Progenitor cell of endocrine pancreas (in vitro differentiated cells): ENCODE results near the gene SLMAP. TPM values are rescaled to one million over a fixed set of nuclear protein-coding genes. Genes with fewer than 3 reads are reported as not detected.

Experiments used
- DNase-seq: peaks from one replicate; pipeline ENCODE4 v3.0.0; 2021; ENCODE audit warnings: low spot score; ENCODE audit not compliant: unreplicated experiment
- H3K27ac Mint-ChIP-seq: 2 replicates; pipeline ENCODE4 v1.8.0; 2021; ENCODE audit warnings: mild to moderate bottlenecking, moderate library complexity, mixed read lengths
- H3K27me3 Mint-ChIP-seq: 2 replicates; pipeline ENCODE4 v1.8.0; 2021; ENCODE audit warnings: mixed read lengths
- H3K36me3 Mint-ChIP-seq: 2 replicates; pipeline ENCODE4 v1.8.0; 2022; ENCODE audit warnings: mixed read lengths; ENCODE audit not compliant: insufficient read depth
- H3K4me1 Mint-ChIP-seq: 2 replicates; pipeline ENCODE4 v1.8.0; 2021; ENCODE audit warnings: low read depth, mixed read lengths
- H3K4me3 Mint-ChIP-seq: 2 replicates; pipeline ENCODE4 v1.8.0; 2021; ENCODE audit warnings: low read depth, mild to moderate bottlenecking, moderate library complexity, mixed read lengths
- H3K9me3 Mint-ChIP-seq: 2 replicates; pipeline ENCODE4 v1.8.0; 2021; ENCODE audit warnings: low read depth, mixed read lengths
- total RNA-seq: library from RNA; stranded (reverse); gene quantifications from 2 replicates; pipeline ENCODE4 v1.2.1, GENCODE V29; 2021
- TF ChIP-seq, protein P1 (sequence below): fragments of 200-600 bp; sonication (generic); IDR thresholded peaks from one replicate; pipeline ENCODE4 v1.5.0; 2021; ENCODE audit warnings: antibody characterized with exemption, mild to moderate bottlenecking; ENCODE audit not compliant: unreplicated experiment

Gene SLMAP
- total RNA-seq, 1 donor from 2014 or later, result 65.8 TPM

DNA sequence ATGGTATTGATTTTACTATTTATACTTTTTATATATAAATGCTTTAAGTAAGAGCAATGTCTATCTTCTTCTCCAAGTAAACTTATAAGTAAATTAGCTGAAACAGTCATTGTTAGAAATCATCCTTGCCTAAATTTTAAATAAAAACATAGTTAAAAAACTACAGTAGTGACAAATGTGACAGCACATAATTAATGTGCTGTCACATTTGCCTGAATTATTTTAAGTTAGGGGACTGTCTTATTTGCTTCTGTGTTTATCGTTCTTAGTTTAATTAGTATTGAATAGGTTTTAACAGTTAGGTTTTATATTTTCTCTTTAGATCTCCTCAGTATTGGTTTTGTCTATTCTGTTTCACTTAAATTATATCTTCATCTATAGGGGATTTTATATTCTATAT, 36.1 kb downstream of the SLMAP start:
- no peak overlapping the region for H3K27ac Mint-ChIP-seq
- no peaks in the 10 kb centered on the region for H3K4me1 Mint-ChIP-seq
- no peak for DNase-seq
- TF ChIP-seq, protein P1, sequence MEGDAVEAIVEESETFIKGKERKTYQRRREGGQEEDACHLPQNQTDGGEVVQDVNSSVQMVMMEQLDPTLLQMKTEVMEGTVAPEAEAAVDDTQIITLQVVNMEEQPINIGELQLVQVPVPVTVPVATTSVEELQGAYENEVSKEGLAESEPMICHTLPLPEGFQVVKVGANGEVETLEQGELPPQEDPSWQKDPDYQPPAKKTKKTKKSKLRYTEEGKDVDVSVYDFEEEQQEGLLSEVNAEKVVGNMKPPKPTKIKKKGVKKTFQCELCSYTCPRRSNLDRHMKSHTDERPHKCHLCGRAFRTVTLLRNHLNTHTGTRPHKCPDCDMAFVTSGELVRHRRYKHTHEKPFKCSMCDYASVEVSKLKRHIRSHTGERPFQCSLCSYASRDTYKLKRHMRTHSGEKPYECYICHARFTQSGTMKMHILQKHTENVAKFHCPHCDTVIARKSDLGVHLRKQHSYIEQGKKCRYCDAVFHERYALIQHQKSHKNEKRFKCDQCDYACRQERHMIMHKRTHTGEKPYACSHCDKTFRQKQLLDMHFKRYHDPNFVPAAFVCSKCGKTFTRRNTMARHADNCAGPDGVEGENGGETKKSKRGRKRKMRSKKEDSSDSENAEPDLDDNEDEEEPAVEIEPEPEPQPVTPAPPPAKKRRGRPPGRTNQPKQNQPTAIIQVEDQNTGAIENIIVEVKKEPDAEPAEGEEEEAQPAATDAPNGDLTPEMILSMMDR, result no peak
- H3K4me3 Mint-ChIP-seq, result no peak overlapping the region
- H3K9me3 Mint-ChIP-seq, result no peaks in the 10 kb centered on the region
- peaks cover 2% of the 10 kb centered on the region for H3K36me3 Mint-ChIP-seq
- H3K27me3 Mint-ChIP-seq, result no peaks in the 10 kb centered on the region

DNA sequence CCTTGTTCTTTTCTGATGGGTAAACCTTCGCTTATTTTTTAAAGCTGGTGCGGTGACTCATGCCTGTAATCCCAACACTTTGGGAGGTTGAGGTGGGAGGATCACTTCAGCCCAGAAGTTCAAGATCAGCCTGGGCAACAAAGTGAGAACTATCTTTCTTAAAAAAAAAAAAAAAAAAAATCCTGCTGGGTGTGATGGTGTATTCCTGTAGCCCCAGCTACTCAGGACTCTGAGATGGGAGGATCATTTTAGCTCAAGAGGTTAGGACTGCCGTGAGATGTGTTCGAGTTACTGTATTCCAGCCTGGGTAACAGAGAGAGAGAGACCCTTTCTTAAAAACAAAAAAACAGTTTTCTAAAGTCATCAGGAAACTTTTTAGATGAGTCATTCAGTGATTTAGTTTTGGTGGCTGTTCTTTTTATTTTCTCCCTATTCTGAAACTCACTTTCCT, 37.7 kb downstream of the SLMAP start:
- H3K27me3 Mint-ChIP-seq, result no peaks in the 10 kb centered on the region
- H3K4me1 Mint-ChIP-seq, result peaks cover 11% of the 10 kb centered on the region
- H3K4me3 Mint-ChIP-seq, result no peak overlapping the region
- DNase-seq, result no peak
- no peaks in the 10 kb centered on the region for H3K9me3 Mint-ChIP-seq
- TF ChIP-seq, protein P1, result no peak
- H3K36me3 Mint-ChIP-seq, result peaks cover 2% of the 10 kb centered on the region
- H3K27ac Mint-ChIP-seq, result peak overlapping the region; percentile 56

DNA sequence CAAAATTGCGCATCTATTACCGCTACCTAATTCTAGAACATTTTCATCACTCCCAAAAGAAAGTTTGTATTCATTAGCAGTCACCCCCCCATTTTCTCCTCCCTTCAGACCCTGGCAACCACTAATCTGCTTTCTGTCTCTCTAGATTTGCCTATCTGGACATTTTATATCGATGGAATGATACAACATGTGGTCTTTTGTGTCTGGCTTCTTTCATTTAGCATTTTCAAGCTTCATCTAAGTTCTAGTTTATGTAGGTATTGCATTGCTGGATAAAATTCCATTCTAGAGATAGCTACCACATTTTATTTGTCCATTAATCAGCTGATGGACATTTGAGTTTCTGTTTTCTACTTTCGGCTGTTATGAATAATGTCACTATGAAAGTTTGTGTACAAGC, 38.4 kb downstream of the SLMAP start:
- no peak for DNase-seq
- no peaks in the 10 kb centered on the region for H3K27me3 Mint-ChIP-seq
- peaks cover 2% of the 10 kb centered on the region for H3K36me3 Mint-ChIP-seq
- TF ChIP-seq, protein P1, result no peak
- H3K4me3 Mint-ChIP-seq, result no peak overlapping the region
- no peaks in the 10 kb centered on the region for H3K9me3 Mint-ChIP-seq
- H3K4me1 Mint-ChIP-seq, result peaks cover 13% of the 10 kb centered on the region
- H3K27ac Mint-ChIP-seq, result peak overlapping the region; percentile 2

DNA sequence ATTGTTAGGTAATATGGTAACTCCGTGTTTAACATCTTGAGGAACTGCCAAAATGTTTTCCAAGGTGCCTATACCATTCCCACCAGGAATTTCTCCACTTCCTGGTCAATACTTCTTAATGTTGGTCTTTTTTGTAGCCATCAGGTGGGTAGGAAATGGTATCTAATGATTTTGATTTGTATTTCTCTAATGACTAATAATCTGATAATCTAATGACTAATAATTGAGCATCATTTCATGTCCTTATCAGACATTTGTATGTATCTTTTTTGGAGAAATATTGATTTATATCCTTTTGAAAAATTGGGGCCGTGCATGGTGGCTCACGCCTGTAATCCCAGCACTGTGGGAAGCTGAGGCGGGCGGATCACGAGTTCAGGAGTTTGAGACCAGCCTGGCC, 38.8 kb downstream of the SLMAP start:
- no peak for DNase-seq
- H3K36me3 Mint-ChIP-seq, result peaks cover 2% of the 10 kb centered on the region
- H3K4me1 Mint-ChIP-seq, result peaks cover 13% of the 10 kb centered on the region
- no peak overlapping the region for H3K27ac Mint-ChIP-seq
- H3K4me3 Mint-ChIP-seq, result no peak overlapping the region
- TF ChIP-seq, protein P1, result no peak
- H3K27me3 Mint-ChIP-seq, result no peaks in the 10 kb centered on the region
- no peaks in the 10 kb centered on the region for H3K9me3 Mint-ChIP-seq

DNA sequence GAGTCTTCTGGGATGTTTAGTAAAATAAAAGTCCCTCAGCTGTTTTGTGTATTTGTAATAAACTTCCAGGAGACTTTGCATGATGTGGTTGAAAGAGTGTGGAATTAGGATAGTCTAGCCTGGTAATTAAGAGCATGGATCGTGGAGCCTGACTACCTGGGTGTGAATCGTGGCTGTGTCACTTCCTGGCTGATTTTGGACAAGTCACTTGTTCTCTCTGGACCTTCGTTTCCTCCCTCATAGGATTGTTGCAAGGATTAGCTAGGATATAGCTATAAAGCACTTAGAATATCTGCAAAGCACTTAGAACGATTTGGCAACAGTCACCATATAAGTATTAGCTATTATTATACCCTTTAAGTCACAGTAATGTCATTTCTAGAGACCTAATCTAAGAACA, 40.2 kb downstream of the SLMAP start:
- no peaks in the 10 kb centered on the region for H3K9me3 Mint-ChIP-seq
- DNase-seq, result no peak

More for the DNA sequence above, 40.2 kb downstream of the SLMAP start:
- H3K36me3 Mint-ChIP-seq, result peaks cover 2% of the 10 kb centered on the region
- peaks cover 13% of the 10 kb centered on the region for H3K4me1 Mint-ChIP-seq
- no peaks in the 10 kb centered on the region for H3K27me3 Mint-ChIP-seq
- H3K4me3 Mint-ChIP-seq, result no peak overlapping the region
- TF ChIP-seq, protein P1, result no peak
- H3K27ac Mint-ChIP-seq, result peak overlapping the region; percentile 20
